HepG2 (cell line): ENCODE results near the gene FAM167B. TPM values are rescaled to one million over a fixed set of nuclear protein-coding genes. Genes with fewer than 3 reads are reported as not detected.

Source experiments
- ARNTL ChIP-seq: sonication (generic); formaldehyde crosslinking; IDR thresholded peaks from 2 replicates; pipeline ENCODE4 v1.4.0; 2020; ENCODE audit warnings: mild to moderate bottlenecking, missing genetic modification reagents
- ATRX ChIP-seq: sonication (generic); formaldehyde crosslinking; IDR thresholded peaks from 2 replicates; pipeline ENCODE4 v1.4.0; 2020; ENCODE audit warnings: missing genetic modification reagents, borderline replicate concordance
- BRCA1 ChIP-seq: sonication (generic); formaldehyde crosslinking; IDR thresholded peaks from 2 replicates; pipeline ENCODE4 v1.4.0; 2020; ENCODE audit warnings: missing genetic modification reagents
- HMGA1 ChIP-seq: sonication (generic); formaldehyde crosslinking; conservative IDR thresholded peaks from 2 replicates; pipeline ENCODE4 v1.4.0; 2020; ENCODE audit warnings: missing genetic modification reagents
- JARID2 ChIP-seq: sonication (generic); formaldehyde crosslinking; IDR thresholded peaks from 2 replicates; pipeline ENCODE4 v1.8.1; 2023; ENCODE audit warnings: missing genetic modification reagents, inconsistent platforms; ENCODE audit not compliant: insufficient replicate concordance
- MIXL1 ChIP-seq: IDR thresholded peaks from 2 replicates; pipeline ENCODE4 v1.6.1; 2016
- MZF1 ChIP-seq: sonication (generic); formaldehyde crosslinking; IDR thresholded peaks from 2 replicates; pipeline ENCODE4 v1.8.1; 2023; ENCODE audit warnings: mild to moderate bottlenecking, missing genetic modification reagents, borderline replicate concordance
- NFIC ChIP-seq: IDR thresholded peaks from 2 replicates; pipeline ENCODE4 v1.6.1; 2012; ENCODE audit warnings: mild to moderate bottlenecking, low read length, inconsistent platforms
- POGK ChIP-seq: sonication (generic); formaldehyde crosslinking; conservative IDR thresholded peaks from 2 replicates; pipeline ENCODE4 v1.8.0; 2022; ENCODE audit warnings: mild to moderate bottlenecking, moderate library complexity, missing genetic modification reagents
- RERE ChIP-seq: IDR thresholded peaks from 2 replicates; pipeline ENCODE4 v1.6.1; 2016; ENCODE audit warnings: low read depth, missing genetic modification reagents, missing compliant biosample characterization
- SNAPC5 ChIP-seq: sonication (generic); formaldehyde crosslinking; IDR thresholded peaks from 2 replicates; pipeline ENCODE4 v1.8.1; 2023; ENCODE audit warnings: mild to moderate bottlenecking, missing genetic modification reagents, borderline replicate concordance
- SP2 ChIP-seq: sonication (generic); formaldehyde crosslinking; IDR thresholded peaks from 2 replicates; pipeline ENCODE4 v1.5.1; 2020; ENCODE audit warnings: mild to moderate bottlenecking, missing genetic modification reagents
- SP4 ChIP-seq: sonication (generic); formaldehyde crosslinking; IDR thresholded peaks from 2 replicates; pipeline ENCODE4 v1.8.1; 2023; ENCODE audit warnings: mild to moderate bottlenecking, missing genetic modification reagents
- SRSF1 ChIP-seq: fragments of 200-400 bp; formaldehyde crosslinking; optimal IDR thresholded peaks from 2 replicates; pipeline ENCODE3; 2017; ENCODE audit warnings: mild to moderate bottlenecking, low read depth, low read length, moderate library complexity
- TRAFD1 ChIP-seq: sonication (generic); formaldehyde crosslinking; IDR thresholded peaks from 2 replicates; pipeline ENCODE4 v1.5.1; 2020; ENCODE audit warnings: missing genetic modification reagents, mild to moderate bottlenecking, borderline replicate concordance
- ZBTB8A ChIP-seq: sonication (generic); formaldehyde crosslinking; IDR thresholded peaks from 2 replicates; pipeline ENCODE4 v1.4.0; 2020; ENCODE audit warnings: mild to moderate bottlenecking, low read depth, missing genetic modification reagents, borderline replicate concordance
- ZNF12 ChIP-seq: sonication (generic); formaldehyde crosslinking; IDR thresholded peaks from 2 replicates; pipeline ENCODE4 v1.5.0; 2020; ENCODE audit warnings: missing genetic modification reagents
- ZNF33A ChIP-seq: sonication (generic); formaldehyde crosslinking; IDR thresholded peaks from 2 replicates; pipeline ENCODE4 v1.5.1; 2020; ENCODE audit warnings: missing genetic modification reagents, mild to moderate bottlenecking, moderate library complexity, borderline replicate concordance
- ZNF484 ChIP-seq: sonication (generic); formaldehyde crosslinking; IDR thresholded peaks from 2 replicates; pipeline ENCODE4 v1.5.1; 2020; ENCODE audit warnings: mild to moderate bottlenecking, low read depth, missing genetic modification reagents, borderline replicate concordance
- ZSCAN9 ChIP-seq: IDR thresholded peaks from 2 replicates; pipeline ENCODE4 v1.6.1; 2016; ENCODE audit warnings: borderline replicate concordance
- polyA plus RNA-seq, 8 experiments: library from polyadenylated mRNA; depleted of rRNA in 3 of 8; stranded (reverse) in 7 of 8; unstranded in 1 of 8; fragments of >200 nt; fragmentation: Illumina TruSeq in 4 of 8; extraction: Trizol in 4 of 8; gene quantifications; 2 replicates each; pipeline versions ENCODE4 v1.2.1 to v1.2.3, GENCODE V29; 2011 to 2016; ENCODE audit warnings: low read depth in 4 of 8, missing spikeins in 1 of 8, mixed read lengths in 1 of 8; ENCODE audit not compliant: insufficient read depth in 1 of 8
- total RNA-seq, 5 experiments: library from RNA; depleted of rRNA; stranded (reverse); fragments of >200 nt; fragmentation: Illumina TruSeq; extraction: Trizol; gene quantifications; 2 replicates each; pipeline ENCODE4 v1.2.3, GENCODE V29; 2016; ENCODE audit warnings: low read depth in 1 of 5

Gene FAM167B
- total and polyA plus RNA-seq, 2 of the 13 experiments (the other 11 are each of a cell fraction or from before 2014, with no cell fraction given), result 0.15 to 0.70 TPM

- TF ChIP-seq POGK (no peak), ZBTB8A (no peak), SP4 (CRISPR knock-in tag) (peak; percentile 13; the same call in 1 of the 2 replicates), MZF1 (CRISPR knock-in tag) (no peak), RERE (CRISPR knock-in tag) (peak; percentile 73; the same call in 1 of the 2 replicates), ZNF12 (CRISPR knock-in tag) (no peak), SNAPC5 (CRISPR knock-in tag) (peak; percentile 77; the same call in 1 of the 2 replicates), JARID2 (no peak), TRAFD1 (no peak), ZNF33A (no peak), BRCA1 (CRISPR knock-in tag) (no peak; the same call in 1 of the 2 replicates), SP2 (CRISPR knock-in tag) (no peak; the same call in 1 of the 2 replicates), HMGA1 (CRISPR knock-in tag) (no peak), SRSF1 (no peak), ZNF484 (CRISPR knock-in tag) (no peak), ARNTL (CRISPR knock-in tag) (peak; percentile 88), MIXL1 (CRISPR knock-in tag) (peak; percentile 67), ZSCAN9 (CRISPR knock-in tag) (no peak), ATRX (no peak), NFIC (peak; percentile 35; the same call in 1 of the 2 replicates)
Measured at GRCh38 chr1:32249831-32250525, 3.0 kb downstream of the FAM167B start (continued).
